CD14-positive monocyte (primary cell): ENCODE data around the gene PDXDC1. TPM values are rescaled to one million over a fixed set of nuclear protein-coding genes. Genes with fewer than 3 reads are reported as not detected.
"Not testable (repeated sequence)": the region's sequence is repeated elsewhere in the genome, so short reads cannot be mapped to it uniquely, and the experiment has no call there.

ENCODE experiments used
- DNase-seq, 3 donors: peaks; one replicate each; pipeline ENCODE4 v3.0.0-alpha.2; 2011 to 2022
- H2AFZ ChIP-seq: 2 replicates; pipeline ENCODE4 v1.6.0; 2012; ENCODE audit warnings: mild to moderate bottlenecking, low read depth, low read length, inconsistent platforms; ENCODE audit not compliant: insufficient read depth, poor library complexity, severe bottlenecking
- H3K27ac ChIP-seq, 2 donors: 1 replicate in 1 of 2; 2 replicates in 1 of 2; pipeline ENCODE4 v1.5.1; 2012 to 2013; ENCODE audit warnings: low read length in 2 of 2, control low read depth in 1 of 2, inconsistent platforms in 1 of 2, low read depth in 1 of 2, mild to moderate bottlenecking in 1 of 2
- H3K27me3 ChIP-seq, 2 donors: one replicate each; pipeline versions ENCODE4 v1.6.0 to v1.6.1; 2011 to 2013; ENCODE audit warnings: low read length in 2 of 2; ENCODE audit not compliant: control insufficient read depth in 2 of 2, insufficient read depth in 2 of 2
- H3K36me3 ChIP-seq, 2 donors: replicated peaks in 1 of 2; 1 replicate in 1 of 2; 2 replicates in 1 of 2; pipeline versions ENCODE4 v1.5.1 to v1.6.1; 2012 to 2013; ENCODE audit warnings: low read length in 2 of 2, control low read depth in 1 of 2, inconsistent platforms in 1 of 2, mild to moderate bottlenecking in 1 of 2; ENCODE audit not compliant: insufficient read depth in 2 of 2, control insufficient read depth in 1 of 2
- H3K4me1 ChIP-seq, 2 donors: 1 replicate in 1 of 2; 2 replicates in 1 of 2; pipeline versions ENCODE4 v1.5.1 to v1.6.1; 2012 to 2013; ENCODE audit warnings: low read length in 2 of 2, control low read depth in 1 of 2, inconsistent platforms in 1 of 2, mild to moderate bottlenecking in 1 of 2, moderate library complexity in 1 of 2; ENCODE audit not compliant: insufficient read depth in 2 of 2, control insufficient read depth in 1 of 2
- H3K4me2 ChIP-seq: replicated peaks from 2 replicates; pipeline ENCODE3; 2012; ENCODE audit warnings: low read length, moderate library complexity, mild to moderate bottlenecking; ENCODE audit not compliant: poor library complexity, severe bottlenecking; ENCODE audit errors: extremely low read depth
- H3K4me3 ChIP-seq, 3 experiments: fragments of 200-600 bp in 1 of 3; sonication (generic) in 1 of 3; replicated peaks in 1 of 3; 1 replicate in 2 of 3; 2 replicates in 1 of 3; pipeline ENCODE4 v1.5.1; 2011 to 2013; ENCODE audit warnings: low read length in 3 of 3, mild to moderate bottlenecking in 3 of 3, control low read depth in 2 of 3, low read depth in 2 of 3, inconsistent platforms in 1 of 3, moderate library complexity in 1 of 3
- H3K79me2 ChIP-seq: 2 replicates; pipeline ENCODE4 v1.6.0; 2012; ENCODE audit warnings: mild to moderate bottlenecking, control low read depth, inconsistent platforms, low read length, moderate library complexity; ENCODE audit not compliant: insufficient read depth
- H3K9ac ChIP-seq: 2 replicates; pipeline ENCODE4 v1.6.0; 2017; ENCODE audit warnings: low read length, mild to moderate bottlenecking; ENCODE audit not compliant: insufficient read depth, poor library complexity, severe bottlenecking
- H3K9me3 ChIP-seq, 2 donors: replicated peaks in 1 of 2; 1 replicate in 1 of 2; 2 replicates in 1 of 2; pipeline versions ENCODE4 v1.5.1 to v1.6.1; 2012 to 2013; ENCODE audit warnings: low read length in 2 of 2, control low read depth in 1 of 2; ENCODE audit not compliant: control insufficient read depth in 1 of 2, insufficient read depth in 1 of 2
- H4K20me1 ChIP-seq: 2 replicates; pipeline ENCODE4 v1.6.0; 2012; ENCODE audit warnings: mild to moderate bottlenecking, low read length, control low read depth, moderate library complexity; ENCODE audit not compliant: insufficient read depth
- H3K27ac Mint-ChIP-seq, 7 donors: one replicate each; pipeline ENCODE4 v1.8.0; 2020; ENCODE audit warnings: mild to moderate bottlenecking in 7 of 7, mixed read lengths in 7 of 7, moderate library complexity in 6 of 7, inconsistent platforms in 2 of 7
- H3K27me3 Mint-ChIP-seq, 3 donors: one replicate each; pipeline ENCODE4 v1.8.0; 2021 to 2022; ENCODE audit warnings: low read depth in 3 of 3, mild to moderate bottlenecking in 3 of 3, mixed read lengths in 3 of 3, moderate library complexity in 3 of 3, inconsistent platforms in 1 of 3
- H3K36me3 Mint-ChIP-seq, 2 donors: one replicate each; pipeline ENCODE4 v1.8.0; 2020; ENCODE audit warnings: mixed read lengths in 2 of 2, inconsistent platforms in 1 of 2, mild to moderate bottlenecking in 1 of 2
- H3K4me1 Mint-ChIP-seq: one replicate; pipeline ENCODE4 v1.8.0; 2020; ENCODE audit warnings: mild to moderate bottlenecking, mixed read lengths
- H3K4me3 Mint-ChIP-seq, 2 donors: one replicate each; pipeline ENCODE4 v1.8.0; 2020; ENCODE audit warnings: mild to moderate bottlenecking in 2 of 2, mixed read lengths in 2 of 2, moderate library complexity in 1 of 2
- H3K9me3 Mint-ChIP-seq, 7 donors: one replicate each; pipeline ENCODE4 v1.8.0; 2020 to 2022; ENCODE audit warnings: mixed read lengths in 7 of 7, mild to moderate bottlenecking in 6 of 7, moderate library complexity in 6 of 7, inconsistent platforms in 2 of 7
- WGBS: methylation state at CpG from one replicate; pipeline ENCODE4 v1.1.5; 2013; ENCODE audit warnings: missing lambda C conversion rate; ENCODE audit not compliant: insufficient coverage; 5-methylcytosine and 5-hydroxymethylcytosine counted together
- intact Hi-C, 2 donors: fragments of 100-400 bp; cut with micrococcal nuclease; formaldehyde crosslinking; loops; one replicate each; pipeline versions ENCODE4 v1.15.0 to v1.15.1; 2023
- polyA plus RNA-seq, 3 donors: library from polyadenylated mRNA; depleted of rRNA in 1 of 3; unstranded in 2 of 3; stranded (reverse) in 1 of 3; fragments of 300-500 nt in 2 of 3; fragments of >200 nt in 1 of 3; fragmentation: Illumina TruSeq in 2 of 3; gene quantifications; 1 replicate in 2 of 3; 2 replicates in 1 of 3; pipeline ENCODE4 v1.2.3, GENCODE V29; 2012 to 2021
- TF ChIP-seq, protein P1 (sequence below): fragments of 200-600 bp; IDR thresholded peaks from one replicate; pipeline ENCODE4 v1.8.0; 2022; ENCODE audit warnings: antibody characterized with exemption, mild to moderate bottlenecking

Gene PDXDC1
- polyA plus RNA-seq, 3 donors = 22.3 to 50.1 (median 36.0) TPM

DNA sequence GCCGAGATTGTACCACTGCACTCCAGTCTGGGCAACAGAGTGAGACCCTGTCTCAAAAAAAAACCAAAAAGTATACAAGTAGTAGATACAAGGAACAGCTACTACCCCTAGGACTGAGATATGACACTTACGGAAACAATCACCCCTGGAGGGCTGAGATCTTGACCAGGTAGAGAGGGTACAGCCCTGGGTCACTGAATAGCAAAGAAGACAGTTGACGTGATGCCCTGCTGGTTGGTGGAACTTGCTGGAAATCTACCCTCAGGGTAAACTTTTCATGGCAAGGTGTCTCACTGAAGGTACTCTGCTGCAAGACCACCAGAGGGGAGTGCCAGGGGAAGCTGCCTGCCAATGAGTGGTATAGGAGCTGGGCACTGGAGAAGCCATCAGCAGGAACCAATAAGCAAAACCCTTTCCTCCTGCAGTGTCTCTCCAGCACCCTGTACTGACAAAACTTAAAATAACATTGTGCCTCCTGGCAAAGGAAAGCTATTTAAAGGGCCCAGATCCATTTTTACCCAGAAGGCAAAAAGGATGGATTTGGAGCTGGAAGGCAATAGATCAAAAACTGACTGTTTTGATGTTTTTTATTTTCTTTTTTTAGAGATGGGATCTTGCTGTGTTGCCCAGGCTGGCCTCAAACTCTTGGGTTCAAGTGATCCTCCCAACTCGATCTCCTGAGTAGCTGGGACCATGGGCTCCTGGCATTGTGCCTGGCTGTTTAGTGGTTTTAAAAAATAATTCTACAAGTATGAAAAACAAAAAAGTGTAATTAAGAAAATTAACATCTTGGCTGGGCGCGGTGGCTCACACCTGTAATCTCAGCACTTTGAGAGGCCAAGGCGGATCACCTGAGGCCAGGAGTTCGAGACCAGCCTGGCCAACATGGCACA is 11.3 kb upstream of the PDXDC1 start:
- Mint-ChIP-seq H3K27me3 (peaks cover 9 to 23% (median 23%) of the 10 kb centered on the region in 3 donors), H3K4me1 (peaks cover 1% of the 10 kb centered on the region)
- TF ChIP-seq, protein P1, sequence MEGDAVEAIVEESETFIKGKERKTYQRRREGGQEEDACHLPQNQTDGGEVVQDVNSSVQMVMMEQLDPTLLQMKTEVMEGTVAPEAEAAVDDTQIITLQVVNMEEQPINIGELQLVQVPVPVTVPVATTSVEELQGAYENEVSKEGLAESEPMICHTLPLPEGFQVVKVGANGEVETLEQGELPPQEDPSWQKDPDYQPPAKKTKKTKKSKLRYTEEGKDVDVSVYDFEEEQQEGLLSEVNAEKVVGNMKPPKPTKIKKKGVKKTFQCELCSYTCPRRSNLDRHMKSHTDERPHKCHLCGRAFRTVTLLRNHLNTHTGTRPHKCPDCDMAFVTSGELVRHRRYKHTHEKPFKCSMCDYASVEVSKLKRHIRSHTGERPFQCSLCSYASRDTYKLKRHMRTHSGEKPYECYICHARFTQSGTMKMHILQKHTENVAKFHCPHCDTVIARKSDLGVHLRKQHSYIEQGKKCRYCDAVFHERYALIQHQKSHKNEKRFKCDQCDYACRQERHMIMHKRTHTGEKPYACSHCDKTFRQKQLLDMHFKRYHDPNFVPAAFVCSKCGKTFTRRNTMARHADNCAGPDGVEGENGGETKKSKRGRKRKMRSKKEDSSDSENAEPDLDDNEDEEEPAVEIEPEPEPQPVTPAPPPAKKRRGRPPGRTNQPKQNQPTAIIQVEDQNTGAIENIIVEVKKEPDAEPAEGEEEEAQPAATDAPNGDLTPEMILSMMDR = no peak

DNA sequence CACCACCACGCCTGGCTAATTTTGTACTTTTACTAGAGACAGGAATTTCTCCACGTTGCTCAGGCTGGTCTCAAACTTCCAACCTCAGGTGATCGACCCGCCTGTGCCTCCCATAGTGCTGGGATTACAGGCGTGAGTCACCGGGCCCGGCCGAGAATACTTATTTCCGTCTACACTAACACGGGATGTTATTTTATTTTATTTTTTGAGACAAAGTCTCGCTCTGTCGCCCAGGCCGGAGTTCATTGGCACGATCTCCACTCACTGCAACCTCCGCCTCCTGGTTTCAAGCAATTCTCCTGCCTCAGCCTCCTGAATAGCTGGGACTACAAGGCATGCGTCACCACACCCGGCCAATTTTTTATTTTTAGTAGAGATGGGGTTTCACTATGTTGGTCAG is 9.5 kb upstream of the PDXDC1 start:
- Mint-ChIP-seq H3K27ac (no peak overlapping the region), H3K4me3 (no peak overlapping the region), H3K9me3 (no peaks in the 10 kb centered on the region), H3K27me3 (peaks cover 9 to 23% (median 23%) of the 10 kb centered on the region in 3 donors), H3K36me3 (no peaks in the 10 kb centered on the region), H3K4me1 (no peaks in the 10 kb centered on the region)
- no peak overlapping the region for H3K9ac ChIP-seq
- 87% methylated on average over 13 of the region's 17 CpGs for WGBS
- no peak overlapping the region for H3K27ac ChIP-seq
- H2AFZ ChIP-seq = no peak overlapping the region
- H3K4me2 ChIP-seq = no peak overlapping the region
- no peaks in the 10 kb centered on the region for H4K20me1 ChIP-seq
- H3K36me3 ChIP-seq = no peaks in the 10 kb centered on the region
- no peaks in the 10 kb centered on the region for H3K4me1 ChIP-seq
- H3K27me3 ChIP-seq = peaks cover 0 to 6% of the 10 kb centered on the region in 2 donors
- no peaks in the 10 kb centered on the region for H3K9me3 ChIP-seq
- H3K79me2 ChIP-seq = no peaks in the 10 kb centered on the region
- no peak for DNase-seq
- no peak overlapping the region for H3K4me3 ChIP-seq
- intact Hi-C loops = no loop called here
- TF ChIP-seq, protein P1 = no peak

More for the DNA sequence above, 11.3 kb upstream of the PDXDC1 start:
- Histone ChIP-seq H3K79me2 (no peaks in the 10 kb centered on the region), H3K27ac (no peak overlapping the region), H3K4me2 (no peak overlapping the region), H3K27me3 (peaks cover 0 to 6% of the 10 kb centered on the region in 2 donors), H2AFZ (no peak overlapping the region), H3K4me1 (no peaks in the 10 kb centered on the region), H3K4me3 (no peak overlapping the region), H3K36me3 (no peaks in the 10 kb centered on the region), H4K20me1 (no peaks in the 10 kb centered on the region), H3K9ac (no peak overlapping the region), H3K9me3 (no peaks in the 10 kb centered on the region)
- WGBS = 77% methylated on average over 3 of the region's 8 CpGs
- DNase-seq = no peak
- no peaks in the 10 kb centered on the region for H3K36me3 Mint-ChIP-seq
- H3K4me3 Mint-ChIP-seq = no peak overlapping the region
- no peaks in the 10 kb centered on the region for H3K9me3 Mint-ChIP-seq
- no peak overlapping the region for H3K27ac Mint-ChIP-seq
- intact Hi-C loops = no loop called here

DNA sequence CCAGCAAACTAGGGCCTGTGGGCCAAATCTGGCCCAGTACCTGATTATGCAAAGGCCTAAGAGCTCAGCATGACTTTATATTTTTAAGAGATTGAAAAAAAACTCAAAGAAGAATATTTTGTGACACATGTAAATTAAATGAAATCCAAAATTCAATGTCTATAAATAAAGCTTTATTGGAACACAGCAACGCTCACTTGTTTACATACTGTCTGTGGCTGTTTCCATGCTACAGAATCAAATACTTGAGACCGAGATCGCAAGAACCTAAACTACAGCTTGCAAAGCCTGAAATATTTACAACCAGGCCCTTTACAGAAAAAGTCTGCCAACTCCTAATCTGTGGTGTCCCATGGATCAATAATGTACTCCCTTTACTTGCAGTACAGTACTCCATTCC is 5.0 kb upstream of the PDXDC1 start:
- H3K36me3 ChIP-seq, H3K79me2 ChIP-seq, H3K4me2 ChIP-seq, H3K27me3 ChIP-seq, H3K4me3 Mint-ChIP-seq, H3K36me3 Mint-ChIP-seq, H3K27ac Mint-ChIP-seq, H2AFZ ChIP-seq, H3K4me1 Mint-ChIP-seq, H3K4me3 ChIP-seq, H3K9me3 Mint-ChIP-seq, intact Hi-C loops, DNase-seq, H3K4me1 ChIP-seq, H3K27ac ChIP-seq, H3K9me3 ChIP-seq, H4K20me1 ChIP-seq, H3K9ac ChIP-seq: not testable (repeated sequence)
- WGBS = 97% methylated on average over 3 of the region's 3 CpGs
- H3K27me3 Mint-ChIP-seq = peaks cover 5 to 11% (median 11%) of the 10 kb centered on the region in 3 donors
